IPS-20b (cell line): ENCODE results near the gene STAU1.
"Not testable (repeated sequence)": the region's sequence is repeated elsewhere in the genome, so short reads cannot be mapped to it uniquely, and the experiment has no call there.

Experiments
- H3K27ac ChIP-seq: one replicate; pipeline ENCODE4 v1.5.1; 2013; ENCODE audit warnings: low read length
- H3K27me3 ChIP-seq: 2 replicates; pipeline ENCODE4 v1.6.1; 2013; ENCODE audit warnings: mild to moderate bottlenecking, low read length, inconsistent platforms; ENCODE audit not compliant: insufficient read depth
- H3K36me3 ChIP-seq: 2 replicates; pipeline ENCODE4 v1.6.1; 2013; ENCODE audit warnings: low read depth, mild to moderate bottlenecking, inconsistent platforms, low read length, moderate library complexity; ENCODE audit not compliant: insufficient read depth
- H3K4me1 ChIP-seq: 2 replicates; pipeline ENCODE4 v1.6.1; 2013; ENCODE audit warnings: mild to moderate bottlenecking, control low read depth, inconsistent platforms, low read length, moderate library complexity; ENCODE audit not compliant: insufficient read depth
- H3K4me3 ChIP-seq: 2 replicates; pipeline ENCODE4 v1.5.1; 2013; ENCODE audit warnings: mild to moderate bottlenecking, low read length, inconsistent platforms
- H3K9ac ChIP-seq: 2 replicates; pipeline ENCODE4 v1.6.1; 2013; ENCODE audit warnings: low read depth, mild to moderate bottlenecking, inconsistent platforms, low read length, moderate library complexity
- H3K9me3 ChIP-seq: 2 replicates; pipeline ENCODE4 v1.6.1; 2013; ENCODE audit warnings: mild to moderate bottlenecking, low read depth, low read length, inconsistent platforms; ENCODE audit not compliant: insufficient read depth

Gene STAU1

GRCh38 chr20:49091104-49091503, 97.0 kb downstream of the STAU1 start:
- H3K4me3 ChIP-seq = no peak overlapping the region
- no peaks in the 10 kb centered on the region for H3K27me3 ChIP-seq
- H3K9ac ChIP-seq = no peak overlapping the region
- no peaks in the 10 kb centered on the region for H3K4me1 ChIP-seq
- no peaks in the 10 kb centered on the region for H3K9me3 ChIP-seq
- H3K36me3 ChIP-seq = peaks cover 100% of the 10 kb centered on the region
- no peak overlapping the region for H3K27ac ChIP-seq

- H3K27ac ChIP-seq = not testable (repeated sequence)
- H3K36me3 ChIP-seq = peaks cover 100% of the 10 kb centered on the region
These were observed 105.8 kb downstream of the STAU1 start for GRCh38 chr20:49082295-49082694.

GRCh38 chr20:49078310-49078709, 109.8 kb downstream of the STAU1 start:
- Histone ChIP-seq H3K36me3 (peaks cover 99% of the 10 kb centered on the region), H3K4me1 (no peaks in the 10 kb centered on the region), H3K27me3 (no peaks in the 10 kb centered on the region), H3K9me3 (no peaks in the 10 kb centered on the region), H3K4me3 (no peak overlapping the region), H3K9ac (no peak overlapping the region), H3K27ac (no peak overlapping the region)

More at GRCh38 chr20:49082295-49082694, 105.8 kb downstream of the STAU1 start:
- H3K9me3 ChIP-seq, H3K4me3 ChIP-seq, H3K4me1 ChIP-seq, H3K27me3 ChIP-seq, H3K9ac ChIP-seq: not testable (repeated sequence)

- Histone ChIP-seq H3K9ac (no peak overlapping the region), H3K9me3 (no peaks in the 10 kb centered on the region), H3K27ac (no peak overlapping the region), H3K36me3 (peaks cover 99% of the 10 kb centered on the region), H3K4me3 (no peak overlapping the region), H3K27me3 (no peaks in the 10 kb centered on the region), H3K4me1 (no peaks in the 10 kb centered on the region)
These were observed 113.6 kb downstream of the STAU1 start for GRCh38 chr20:49074521-49074920.
